Ectodermal cell (in vitro differentiated cells): ENCODE measurements around the gene SKAP2.

Experiments used
- H3K27ac ChIP-seq: 2 replicates; pipeline ENCODE4 v1.7.0; 2013; ENCODE audit warnings: mild to moderate bottlenecking, low read depth, low read length; ENCODE audit not compliant: insufficient read depth, poor library complexity, severe bottlenecking
- H3K27me3 ChIP-seq: 2 replicates; pipeline ENCODE4 v1.7.0; 2013; ENCODE audit warnings: mild to moderate bottlenecking, low read length; ENCODE audit not compliant: insufficient read depth, control insufficient read depth, poor library complexity, severe bottlenecking
- H3K36me3 ChIP-seq: one replicate; pipeline ENCODE4 v1.7.0; 2013; ENCODE audit warnings: low read length; ENCODE audit not compliant: control insufficient read depth, insufficient read depth
- H3K4me1 ChIP-seq: one replicate; pipeline ENCODE4 v1.7.0; 2013; ENCODE audit warnings: low read length; ENCODE audit not compliant: control insufficient read depth, insufficient read depth
- H3K4me3 ChIP-seq: 2 replicates; pipeline ENCODE4 v1.7.0; 2013; ENCODE audit warnings: low read depth, low read length, control low read depth; ENCODE audit not compliant: insufficient read depth
- H3K9me3 ChIP-seq: 2 replicates; pipeline ENCODE4 v1.7.0; 2013; ENCODE audit warnings: mild to moderate bottlenecking, low read length, moderate library complexity; ENCODE audit not compliant: control insufficient read depth
- WGBS, 2 experiments: methylation state at CpG; one replicate each; pipeline ENCODE4 v1.1.7; 2013; ENCODE audit warnings: missing lambda C conversion rate in 2 of 2; 5-methylcytosine and 5-hydroxymethylcytosine counted together

Gene SKAP2

DNA sequence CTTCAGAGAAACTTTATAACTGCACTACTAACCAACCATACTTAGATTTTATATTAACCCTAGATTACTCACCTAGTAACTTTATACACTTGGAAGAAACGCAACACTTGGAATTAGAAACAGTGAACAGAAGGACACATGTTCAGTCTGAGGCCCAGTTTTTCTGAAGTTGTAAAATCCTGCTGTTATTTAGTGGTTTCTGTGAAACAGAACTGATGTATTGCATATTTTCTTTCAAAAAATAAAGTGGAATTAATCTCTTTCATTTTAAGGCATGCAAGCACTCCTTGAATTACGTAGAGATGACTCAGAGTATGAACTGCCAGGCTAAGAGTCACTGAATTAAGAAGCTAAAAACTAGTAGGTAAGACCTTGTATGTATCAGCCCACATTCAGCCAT is 215.8 kb downstream of the SKAP2 start:
- Histone ChIP-seq H3K27ac (no peak overlapping the region), H3K9me3 (no peaks in the 10 kb centered on the region), H3K27me3 (no peaks in the 10 kb centered on the region), H3K36me3 (no peaks in the 10 kb centered on the region), H3K4me3 (no peak overlapping the region), H3K4me1 (no peaks in the 10 kb centered on the region)
- 93 to 96% methylated on average over 2 of the region's 2 CpGs for WGBS, 2 experiments

DNA sequence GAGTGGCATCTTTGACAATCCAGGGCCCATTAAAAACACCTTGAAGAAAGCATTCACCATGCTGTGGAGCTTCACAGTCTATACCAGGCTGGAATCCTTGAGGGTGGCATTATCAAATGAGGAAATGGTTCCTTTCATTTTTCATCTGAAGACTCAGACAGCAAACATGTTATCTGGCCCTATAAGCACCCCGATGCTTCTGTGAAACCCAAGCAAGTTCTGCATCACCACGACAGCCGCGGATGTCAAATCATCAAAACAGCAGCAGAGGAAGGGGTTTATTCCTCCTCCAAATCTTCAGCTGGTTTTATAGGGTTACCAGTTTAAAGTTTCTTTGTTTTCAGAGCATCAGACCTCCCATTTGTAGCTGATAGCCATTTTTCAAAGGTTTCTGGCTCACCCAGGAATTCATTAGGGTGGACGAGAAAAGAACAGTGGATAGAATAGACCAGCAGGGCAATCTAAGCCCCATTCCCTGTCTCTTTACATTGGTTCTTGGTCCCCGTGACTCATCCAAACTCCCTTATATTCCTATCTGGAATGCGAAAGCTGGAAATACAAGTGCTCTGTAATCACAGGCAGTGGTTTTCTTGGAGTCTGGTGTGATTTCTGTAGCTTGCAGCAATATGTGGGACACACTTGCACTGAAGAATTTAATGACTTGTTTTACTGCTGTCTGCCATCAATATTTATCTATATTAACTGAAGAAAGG is 217.9 kb downstream of the SKAP2 start:
- 90 to 91% methylated on average over 7 of the region's 7 CpGs for WGBS, 2 experiments
- no peaks in the 10 kb centered on the region for H3K4me1 ChIP-seq

DNA sequence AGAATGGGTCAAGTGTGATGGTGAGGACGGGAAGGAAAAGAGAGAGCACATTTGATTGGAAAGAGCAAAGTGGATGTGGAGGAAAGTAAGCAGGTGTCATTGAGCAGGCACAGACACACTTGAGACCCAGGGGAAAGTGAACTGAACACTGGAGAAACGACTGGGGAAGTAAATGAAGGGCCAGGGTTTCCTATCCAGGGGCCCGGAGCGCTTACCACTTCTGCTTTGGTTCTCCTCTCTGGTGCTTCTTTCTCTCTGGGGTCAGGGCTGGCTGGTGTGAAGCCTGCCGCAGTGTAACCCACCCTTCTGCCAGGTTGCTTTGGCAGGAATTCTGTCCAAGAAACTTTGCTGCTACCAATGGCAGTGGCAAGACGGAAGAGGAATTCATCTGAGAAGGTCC is 219.3 kb downstream of the SKAP2 start:
- H3K9me3 ChIP-seq, result no peaks in the 10 kb centered on the region
- H3K36me3 ChIP-seq, result no peaks in the 10 kb centered on the region
- H3K4me1 ChIP-seq, result no peaks in the 10 kb centered on the region
- no peak overlapping the region for H3K27ac ChIP-seq
- H3K4me3 ChIP-seq, result no peak overlapping the region
- H3K27me3 ChIP-seq, result no peaks in the 10 kb centered on the region
- 91 to 94% methylated on average over 6 of the region's 6 CpGs for WGBS, 2 experiments

More for the DNA sequence above, 217.9 kb downstream of the SKAP2 start:
- H3K9me3 ChIP-seq, result no peaks in the 10 kb centered on the region
- H3K27me3 ChIP-seq, result no peaks in the 10 kb centered on the region
- H3K36me3 ChIP-seq, result no peaks in the 10 kb centered on the region
- H3K27ac ChIP-seq, result no peak overlapping the region
- no peak overlapping the region for H3K4me3 ChIP-seq

DNA sequence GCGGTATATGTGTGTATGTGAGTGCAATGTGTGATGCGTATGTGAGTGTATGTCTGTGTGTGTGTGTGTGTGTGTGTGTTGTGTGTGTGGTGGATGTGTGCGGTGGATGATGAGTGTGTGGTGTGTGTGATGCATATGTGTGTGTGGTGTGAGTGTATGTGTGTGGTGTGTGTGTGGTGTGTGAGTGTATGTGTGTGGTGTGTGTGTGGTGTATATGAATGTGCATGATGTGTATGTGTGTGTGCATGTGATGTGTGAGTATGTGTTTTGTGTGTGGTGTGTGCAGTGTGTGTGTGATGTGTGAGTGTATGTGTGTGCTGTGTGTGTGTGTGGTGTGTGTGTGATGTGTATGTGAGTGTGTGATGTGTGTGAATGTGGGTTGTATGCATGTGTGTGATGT is 222.0 kb downstream of the SKAP2 start:
- 94 to 96% methylated on average over 3 of the region's 3 CpGs for WGBS, 2 experiments
- Histone ChIP-seq H3K9me3 (no peaks in the 10 kb centered on the region), H3K36me3 (no peaks in the 10 kb centered on the region), H3K27me3 (no peaks in the 10 kb centered on the region), H3K4me3 (no peak overlapping the region), H3K4me1 (no peaks in the 10 kb centered on the region), H3K27ac (no peak overlapping the region)

DNA sequence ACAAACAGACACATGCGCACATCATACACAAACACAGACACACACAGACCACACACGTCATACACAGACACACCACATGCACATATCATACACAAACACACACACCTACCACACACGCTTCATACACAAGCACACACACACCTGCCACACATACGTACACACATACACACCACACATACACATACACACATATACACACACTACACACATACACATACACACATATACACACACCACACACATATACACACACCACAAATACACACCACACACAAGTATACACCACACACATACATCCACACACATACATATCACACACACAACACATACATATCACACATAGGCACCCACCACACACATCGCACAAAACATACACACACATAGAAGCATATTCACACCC is 224.7 kb downstream of the SKAP2 start:
- Histone ChIP-seq H3K27ac (no peak overlapping the region), H3K4me1 (no peaks in the 10 kb centered on the region), H3K9me3 (no peaks in the 10 kb centered on the region), H3K27me3 (no peaks in the 10 kb centered on the region), H3K36me3 (no peaks in the 10 kb centered on the region), H3K4me3 (no peak overlapping the region)
- 89 to 93% methylated on average over 5 of the region's 5 CpGs for WGBS, 2 experiments

DNA sequence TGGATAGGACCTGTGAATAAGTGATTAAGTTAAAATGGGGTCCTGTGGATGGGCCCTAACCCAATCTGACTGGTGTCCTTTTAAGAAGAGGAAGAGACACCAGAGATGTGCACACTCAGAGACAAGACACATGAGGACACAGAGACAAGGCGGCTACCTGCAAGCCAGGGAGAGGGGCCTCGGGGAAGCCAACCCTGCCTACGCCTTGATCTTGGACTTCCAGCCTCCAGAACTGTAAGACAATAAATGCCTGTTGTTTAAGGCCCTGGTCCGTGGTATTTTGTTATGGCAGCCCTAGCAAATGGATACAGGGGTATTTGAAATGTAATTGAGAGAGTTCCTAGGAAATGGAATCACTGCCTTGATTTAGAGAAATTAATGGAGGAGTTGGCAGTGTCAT is 225.3 kb downstream of the SKAP2 start:
- Histone ChIP-seq H3K4me1 (no peaks in the 10 kb centered on the region), H3K9me3 (no peaks in the 10 kb centered on the region), H3K36me3 (no peaks in the 10 kb centered on the region), H3K27ac (no peak overlapping the region), H3K27me3 (no peaks in the 10 kb centered on the region), H3K4me3 (no peak overlapping the region)
- 95% methylated on average over 4 of the region's 4 CpGs for WGBS, 2 experiments

DNA sequence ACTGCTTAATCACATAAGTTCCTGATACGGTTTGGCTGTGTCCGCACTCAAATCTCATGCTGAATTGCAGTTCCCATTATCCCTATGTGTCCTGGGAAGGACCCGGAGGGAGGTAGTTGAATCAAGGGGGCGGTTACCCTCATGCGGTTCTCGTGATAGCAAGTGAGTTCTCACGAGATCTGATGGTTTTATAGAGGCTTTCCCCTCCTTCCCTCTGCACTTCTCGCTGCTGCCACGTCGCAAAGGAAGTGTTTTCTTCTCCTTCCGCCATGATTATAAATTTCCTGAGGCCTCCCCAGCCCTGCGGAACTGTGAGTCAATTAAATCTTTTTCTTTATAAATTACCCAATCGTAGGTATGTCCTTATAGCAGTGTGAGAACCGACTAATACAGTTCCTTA is 226.2 kb downstream of the SKAP2 start:
- H3K4me1 ChIP-seq, result no peaks in the 10 kb centered on the region
- 91 to 92% methylated on average over 14 of the region's 14 CpGs for WGBS, 2 experiments
- no peak overlapping the region for H3K4me3 ChIP-seq
- H3K36me3 ChIP-seq, result no peaks in the 10 kb centered on the region
- H3K27ac ChIP-seq, result no peak overlapping the region
- H3K9me3 ChIP-seq, result no peaks in the 10 kb centered on the region
- no peaks in the 10 kb centered on the region for H3K27me3 ChIP-seq

DNA sequence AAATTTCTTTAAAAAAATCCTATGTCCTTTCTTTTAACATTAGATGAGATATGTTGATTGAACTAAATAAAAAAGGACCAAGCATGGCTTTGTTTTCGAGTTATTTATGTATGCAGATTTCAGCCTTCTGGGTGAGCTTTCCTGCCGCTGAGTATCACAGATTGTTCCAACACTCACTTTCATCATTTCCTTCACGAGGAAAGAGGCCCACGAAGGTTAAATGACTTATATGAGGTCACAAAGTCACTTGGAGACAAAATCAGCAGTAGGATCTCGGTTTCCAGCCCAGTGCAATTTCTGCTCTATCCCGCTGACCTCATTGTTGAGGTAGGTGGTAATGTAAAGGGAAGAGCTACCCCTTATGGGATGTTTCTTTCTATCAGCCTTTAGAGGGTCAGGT is 226.8 kb downstream of the SKAP2 start:
- WGBS, 2 experiments, result 88 to 97% methylated on average over 6 of the region's 6 CpGs
- H3K36me3 ChIP-seq, result no peaks in the 10 kb centered on the region
- no peaks in the 10 kb centered on the region for H3K27me3 ChIP-seq
- no peak overlapping the region for H3K4me3 ChIP-seq
- H3K9me3 ChIP-seq, result no peaks in the 10 kb centered on the region
- H3K27ac ChIP-seq, result no peak overlapping the region
- H3K4me1 ChIP-seq, result no peaks in the 10 kb centered on the region

DNA sequence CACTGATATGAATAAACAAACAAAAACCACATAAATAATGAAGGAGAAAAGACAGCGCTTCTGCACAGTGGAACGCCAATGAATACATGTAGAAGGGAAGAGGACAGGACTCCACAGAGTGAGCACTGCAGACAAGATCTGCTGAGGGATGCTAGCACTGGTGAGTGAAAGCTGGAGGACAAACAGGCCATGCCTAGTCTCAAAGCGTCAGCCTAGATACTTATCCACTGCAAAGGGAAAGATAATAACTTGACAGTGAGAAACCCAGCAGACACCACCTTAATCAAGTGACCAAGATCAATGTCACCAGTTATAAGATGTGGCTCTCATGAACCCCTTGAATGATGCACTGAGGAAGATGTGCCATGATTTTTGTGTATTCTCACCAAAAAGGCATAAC is 227.6 kb downstream of the SKAP2 start:
- WGBS, 2 experiments, result 88 to 94% methylated on average over 3 of the region's 3 CpGs
- Histone ChIP-seq H3K9me3 (no peaks in the 10 kb centered on the region), H3K27ac (no peak overlapping the region), H3K36me3 (no peaks in the 10 kb centered on the region), H3K27me3 (no peaks in the 10 kb centered on the region), H3K4me1 (no peaks in the 10 kb centered on the region), H3K4me3 (no peak overlapping the region)

DNA sequence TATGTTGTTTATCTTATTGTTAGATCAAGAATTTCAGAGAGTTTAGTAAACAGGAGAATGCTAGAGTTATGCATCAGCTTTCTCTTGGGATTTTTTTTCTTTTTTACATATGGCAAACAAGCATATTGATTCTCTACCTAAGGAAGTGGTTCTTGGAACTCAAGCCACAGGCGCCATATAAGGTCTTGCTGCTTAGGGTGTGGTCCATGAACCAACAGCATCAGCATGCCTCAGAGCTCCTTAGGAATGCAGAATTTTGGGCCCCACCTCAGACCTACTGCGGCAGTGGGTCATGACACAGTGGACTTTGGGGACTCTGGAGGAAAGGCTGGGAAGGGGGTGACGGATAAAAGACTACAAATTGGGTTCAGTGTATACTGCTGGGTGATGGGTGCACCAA is 230.8 kb downstream of the SKAP2 start:
- no peaks in the 10 kb centered on the region for H3K27me3 ChIP-seq
- H3K36me3 ChIP-seq, result no peaks in the 10 kb centered on the region
- WGBS, 2 experiments, result 93 to 98% methylated on average over 3 of the region's 3 CpGs
- no peak overlapping the region for H3K4me3 ChIP-seq
- no peak overlapping the region for H3K27ac ChIP-seq
- H3K9me3 ChIP-seq, result no peaks in the 10 kb centered on the region
- H3K4me1 ChIP-seq, result no peaks in the 10 kb centered on the region

DNA sequence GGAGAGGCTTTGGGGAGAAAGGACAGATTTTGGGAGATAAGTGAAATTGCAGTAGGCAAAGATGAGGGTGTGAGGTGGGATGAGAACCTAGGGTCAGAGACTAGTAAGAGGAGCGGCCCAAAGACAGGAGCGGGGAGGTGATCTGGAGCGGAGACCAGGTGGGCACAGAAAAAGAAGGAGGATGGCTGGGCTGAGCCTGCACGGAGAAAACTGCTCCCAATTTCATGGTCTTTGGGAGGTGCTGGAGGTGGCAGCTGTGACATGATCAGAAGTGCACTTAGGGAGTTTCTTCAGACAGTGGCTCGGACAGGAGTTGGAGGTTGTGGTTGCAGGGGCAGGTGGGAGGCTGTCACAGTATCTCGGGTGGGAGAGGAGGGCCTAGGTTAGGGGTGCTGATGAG is 232.8 kb downstream of the SKAP2 start:
- H3K9me3 ChIP-seq, result no peaks in the 10 kb centered on the region
- WGBS, 2 experiments, result 94 to 97% methylated on average over 6 of the region's 6 CpGs
- peaks cover 5% of the 10 kb centered on the region for H3K4me1 ChIP-seq
- H3K36me3 ChIP-seq, result no peaks in the 10 kb centered on the region
- no peak overlapping the region for H3K27ac ChIP-seq
- H3K4me3 ChIP-seq, result no peak overlapping the region
- H3K27me3 ChIP-seq, result no peaks in the 10 kb centered on the region
